B cell (primary cell): ENCODE results near the gene TP53I13. TPM values are rescaled to one million over a fixed set of nuclear protein-coding genes. Genes with fewer than 3 reads are reported as not detected.
A peak's percentile ranks its signal among the peaks of the same experiment; 100 is the strongest.

Experiments used
- ATAC-seq: fragments of 200-7000 bp; cut with Tn5 transposase; one replicate; pipeline ENCODE4 v1.10.0; 2021; ENCODE audit warnings: low read depth, mild to moderate bottlenecking, moderate number of reproducible peaks, moderate library complexity
- CTCF ChIA-PET: fragments of 350-600 bp; sonication (Branson Sonifier 250); formaldehyde crosslinking; loops from one replicate; lab custom pipeline; 2021; ENCODE audit warnings: antibody characterized with exemption, inconsistent platforms; lab: Charles Lee
- POLR2A ChIA-PET: fragments of 350-600 bp; sonication (Branson Sonifier 250); formaldehyde crosslinking; loops from one replicate; lab custom pipeline; 2021; ENCODE audit warnings: antibody characterized with exemption; lab: Charles Lee
- DNase-seq: peaks from one replicate; pipeline ENCODE4 v3.0.0; 2013
- H2AFZ ChIP-seq: 2 replicates; pipeline ENCODE4 v1.6.1; 2012; ENCODE audit warnings: mild to moderate bottlenecking, low read depth, low read length; ENCODE audit not compliant: insufficient read depth, poor library complexity, severe bottlenecking
- H3K27ac ChIP-seq, 2 donors: 1 replicate in 1 of 2; 2 replicates in 1 of 2; pipeline ENCODE4 v1.5.1; 2012 to 2013; ENCODE audit warnings: low read length in 2 of 2, mild to moderate bottlenecking in 2 of 2, moderate library complexity in 1 of 2
- H3K27me3 ChIP-seq, 4 experiments: fragments of 200-600 bp in 1 of 4; sonication (generic) in 1 of 4; replicated peaks in 1 of 4; 1 replicate in 2 of 4; 2 replicates in 2 of 4; pipeline versions ENCODE4 v1.6.1 to v1.7.0; 2013 to 2016; ENCODE audit warnings: low read length in 3 of 4, mild to moderate bottlenecking in 2 of 4, mixed read lengths in 1 of 4, moderate library complexity in 1 of 4; ENCODE audit not compliant: insufficient read depth in 4 of 4, control insufficient read depth in 3 of 4; ENCODE audit errors: control extremely low read depth in 1 of 4
- H3K36me3 ChIP-seq, 2 experiments: replicated peaks in 1 of 2; 1 replicate in 1 of 2; 2 replicates in 1 of 2; pipeline versions ENCODE4 v1.6.1 to v1.7.1; 2013; ENCODE audit warnings: low read length in 1 of 2; ENCODE audit not compliant: insufficient read depth in 2 of 2, control insufficient read depth in 1 of 2; ENCODE audit errors: control extremely low read depth in 1 of 2, extremely low read depth in 1 of 2
- H3K4me1 ChIP-seq, 2 donors: fragments of 200-600 bp in 1 of 2; sonication (generic) in 1 of 2; 1 replicate in 1 of 2; 2 replicates in 1 of 2; pipeline versions ENCODE4 v1.5.1 to v1.6.1; 2013 to 2017; ENCODE audit warnings: low read length in 2 of 2; ENCODE audit not compliant: control insufficient read depth in 2 of 2, insufficient read depth in 2 of 2
- H3K4me2 ChIP-seq: replicated peaks from 2 replicates; pipeline ENCODE3; 2012; ENCODE audit warnings: mild to moderate bottlenecking, low read depth, low read length; ENCODE audit not compliant: poor library complexity, severe bottlenecking
- H3K4me3 ChIP-seq, 5 experiments: fragments of 200-600 bp in 1 of 5; sonication (generic) in 1 of 5; 1 replicate in 3 of 5; 2 replicates in 2 of 5; pipeline versions ENCODE4 v1.5.1 to v1.7.0; 2011 to 2016; ENCODE audit warnings: low read length in 4 of 5, mild to moderate bottlenecking in 4 of 5, low read depth in 2 of 5, control low read depth in 1 of 5, moderate library complexity in 1 of 5; ENCODE audit not compliant: insufficient read depth in 1 of 5; ENCODE audit errors: control extremely low read depth in 1 of 5, extremely low read depth in 1 of 5
- H3K79me2 ChIP-seq: fragments of 200-600 bp; sonication (generic); one replicate; pipeline ENCODE4 v1.6.0; 2016; ENCODE audit warnings: low read length; ENCODE audit not compliant: control insufficient read depth, insufficient read depth
- H3K9ac ChIP-seq: fragments of 200-600 bp; sonication (generic); 2 replicates; pipeline ENCODE4 v1.6.1; 2017; ENCODE audit warnings: mild to moderate bottlenecking, low read length, moderate library complexity
- H3K9me3 ChIP-seq, 3 donors: one replicate each; pipeline versions ENCODE4 v1.6.1 to v1.7.1; 2013; ENCODE audit warnings: low read length in 2 of 3; ENCODE audit not compliant: control insufficient read depth in 2 of 3, insufficient read depth in 1 of 3; ENCODE audit errors: control extremely low read depth in 1 of 3
- H4K20me1 ChIP-seq: 2 replicates; pipeline ENCODE4 v1.6.0; 2012; ENCODE audit warnings: mild to moderate bottlenecking, low read length; ENCODE audit not compliant: insufficient read depth, control insufficient read depth, poor library complexity, severe bottlenecking
- H3K27ac Mint-ChIP-seq: one replicate; pipeline ENCODE4 v1.8.0; 2021; ENCODE audit warnings: mixed read lengths
- H3K27me3 Mint-ChIP-seq: one replicate; pipeline ENCODE4 v1.8.0; 2021; ENCODE audit warnings: mixed read lengths
- H3K4me1 Mint-ChIP-seq: one replicate; pipeline ENCODE4 v1.8.0; 2021; ENCODE audit warnings: mixed read lengths
- H3K4me3 Mint-ChIP-seq: one replicate; pipeline ENCODE4 v1.8.0; 2021; ENCODE audit warnings: mixed read lengths
- H3K9me3 Mint-ChIP-seq: one replicate; pipeline ENCODE4 v1.8.0; 2022; ENCODE audit warnings: mixed read lengths; ENCODE audit not compliant: insufficient read depth
- EZH2 ChIP-seq: IDR thresholded peaks from 2 replicates; pipeline ENCODE4 v1.6.1; 2012; ENCODE audit warnings: borderline replicate concordance, low read depth, mild to moderate bottlenecking, moderate library complexity, low read length; ENCODE audit not compliant: insufficient read depth, poor library complexity, severe bottlenecking
- WGBS: methylation state at CpG from one replicate; pipeline ENCODE4 v1.1.5; 2013; ENCODE audit warnings: missing lambda C conversion rate; ENCODE audit not compliant: insufficient coverage; 5-methylcytosine and 5-hydroxymethylcytosine counted together
- intact Hi-C: fragments of 100-400 bp; cut with micrococcal nuclease; formaldehyde crosslinking; loops from one replicate; pipeline ENCODE4 v1.10.0; 2022
- polyA plus RNA-seq: library from polyadenylated mRNA; depleted of rRNA; stranded (reverse); fragments of >200 nt; gene quantifications from 2 replicates; pipeline ENCODE4 v1.2.3, GENCODE V29; 2012
- total RNA-seq, 2 donors: library from RNA; stranded (reverse); fragments of 120-200 nt in 1 of 2; gene quantifications; 1 replicate in 1 of 2; 2 replicates in 1 of 2; pipeline versions ENCODE4 v1.2.3 to v1.2.4, GENCODE V29; 2013 to 2022
- TF ChIP-seq, protein P1 (sequence below): fragments of 200-600 bp; IDR thresholded peaks from one replicate; pipeline ENCODE4 v1.8.0; 2022; ENCODE audit warnings: antibody characterized with exemption, mild to moderate bottlenecking

Gene TP53I13
- total and polyA plus RNA-seq, 2 donors (not counting 1 experiment from before 2014, with no cell fraction given), result 224 to 287 TPM

DNA sequence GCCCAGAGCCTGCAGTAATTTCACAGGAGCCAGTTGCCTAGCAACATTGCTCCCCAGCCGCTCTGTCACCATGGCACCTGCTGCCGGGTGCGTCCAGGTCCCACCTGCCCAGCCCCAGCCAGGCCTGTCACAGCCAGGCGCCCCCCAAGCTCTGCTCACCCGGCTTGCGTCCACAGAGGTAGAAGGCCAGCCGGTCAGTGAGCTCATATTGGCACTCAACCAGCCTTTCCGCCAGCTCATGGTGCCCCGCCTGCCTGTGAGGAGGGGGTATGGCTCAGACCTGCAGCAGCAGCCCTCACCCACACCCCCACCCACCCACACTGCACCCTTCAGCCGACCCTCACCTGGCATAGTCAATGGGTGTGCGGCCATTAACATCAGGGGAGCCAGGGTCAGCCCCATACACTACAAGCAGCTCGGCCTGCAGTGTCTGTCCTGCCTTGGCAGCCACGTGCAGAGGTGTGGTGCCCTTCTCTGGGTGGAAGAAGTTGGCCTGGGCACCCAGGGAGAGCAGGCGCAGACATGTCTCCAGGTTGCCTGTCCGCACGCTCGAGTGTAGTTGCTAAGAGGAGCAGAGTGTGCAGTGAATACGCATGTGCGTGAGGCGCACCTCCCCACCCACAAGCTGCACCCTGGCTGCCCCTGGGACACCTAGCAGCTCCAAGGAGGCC lies 13.2 kb downstream of the TP53I13 start:
- intact Hi-C loops, result loop anchor here (2.0 kb wide), 1 partner anchor 349 kb away; the partner anchor contains the start of gene SSH2
- ATAC-seq (no peak), DNase-seq (peak; percentile 11)
- H3K27me3 ChIP-seq, result no peaks in the 10 kb centered on the region
- H3K27ac Mint-ChIP-seq, result no peak overlapping the region
- H3K4me1 ChIP-seq, result peaks cover 22 to 24% of the 10 kb centered on the region in 2 donors
- H2AFZ ChIP-seq, result no peak overlapping the region
- H3K9me3 ChIP-seq, result no peaks in the 10 kb centered on the region
- no peak overlapping the region for H3K27ac ChIP-seq
- no peak overlapping the region for H3K4me3 ChIP-seq
- CTCF ChIA-PET, result interaction anchor here (0.5 to 24.3 kb wide), 10 partner anchors 11 to 439 kb away, joined by 3 to 336 read pairs (median 6); partner anchors contain the start of genes ANKRD13B and SSH2
- no peak overlapping the region for H3K9ac ChIP-seq
- no peaks in the 10 kb centered on the region for H3K9me3 Mint-ChIP-seq
- 94% methylated on average over 11 of the region's 20 CpGs for WGBS
- peaks cover 42% of the 10 kb centered on the region for H4K20me1 ChIP-seq
- peaks cover 39% of the 10 kb centered on the region for H3K4me1 Mint-ChIP-seq
- POLR2A ChIA-PET, result interaction anchor here (0.5 to 4.4 kb wide), 3 partner anchors 10 to 350 kb away, joined by 3 to 18 read pairs (median 4); partner anchors contain the start of gene ANKRD13B
- peaks cover 0 to 49% of the 10 kb centered on the region in 2 experiments for H3K36me3 ChIP-seq
- H3K4me3 Mint-ChIP-seq, result no peak overlapping the region
- TF ChIP-seq EZH2, result no peak
- TF ChIP-seq, protein P1, sequence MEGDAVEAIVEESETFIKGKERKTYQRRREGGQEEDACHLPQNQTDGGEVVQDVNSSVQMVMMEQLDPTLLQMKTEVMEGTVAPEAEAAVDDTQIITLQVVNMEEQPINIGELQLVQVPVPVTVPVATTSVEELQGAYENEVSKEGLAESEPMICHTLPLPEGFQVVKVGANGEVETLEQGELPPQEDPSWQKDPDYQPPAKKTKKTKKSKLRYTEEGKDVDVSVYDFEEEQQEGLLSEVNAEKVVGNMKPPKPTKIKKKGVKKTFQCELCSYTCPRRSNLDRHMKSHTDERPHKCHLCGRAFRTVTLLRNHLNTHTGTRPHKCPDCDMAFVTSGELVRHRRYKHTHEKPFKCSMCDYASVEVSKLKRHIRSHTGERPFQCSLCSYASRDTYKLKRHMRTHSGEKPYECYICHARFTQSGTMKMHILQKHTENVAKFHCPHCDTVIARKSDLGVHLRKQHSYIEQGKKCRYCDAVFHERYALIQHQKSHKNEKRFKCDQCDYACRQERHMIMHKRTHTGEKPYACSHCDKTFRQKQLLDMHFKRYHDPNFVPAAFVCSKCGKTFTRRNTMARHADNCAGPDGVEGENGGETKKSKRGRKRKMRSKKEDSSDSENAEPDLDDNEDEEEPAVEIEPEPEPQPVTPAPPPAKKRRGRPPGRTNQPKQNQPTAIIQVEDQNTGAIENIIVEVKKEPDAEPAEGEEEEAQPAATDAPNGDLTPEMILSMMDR, result no peak
- H3K27me3 Mint-ChIP-seq, result no peaks in the 10 kb centered on the region
- H3K4me2 ChIP-seq, result no peak overlapping the region
- H3K79me2 ChIP-seq, result peaks cover 59% of the 10 kb centered on the region

DNA sequence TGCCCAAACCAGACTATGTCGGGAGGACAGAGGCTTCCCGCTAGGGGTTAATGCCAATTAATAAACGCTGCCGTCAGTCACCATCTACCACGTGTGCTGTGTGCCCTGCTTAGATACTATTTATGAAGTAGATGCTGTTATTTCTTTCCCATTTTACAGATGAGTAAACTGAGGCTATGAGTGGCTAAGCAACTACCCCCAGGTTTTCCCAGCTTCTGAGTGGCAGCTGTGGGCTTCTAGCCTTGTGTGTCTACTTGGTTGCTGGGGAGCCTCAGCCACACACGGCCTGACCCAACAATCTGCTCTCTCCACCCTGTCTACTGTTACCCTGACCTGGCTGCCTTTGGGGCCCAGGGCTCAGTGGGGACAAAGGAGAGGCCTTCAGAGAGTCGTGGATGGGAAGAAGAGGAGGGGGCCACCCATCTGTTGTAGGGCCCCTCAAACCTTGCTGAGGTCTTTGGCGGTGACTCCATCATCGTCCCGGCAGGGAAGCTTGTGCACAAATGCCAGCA lies 13.8 kb downstream of the TP53I13 start:
- Histone ChIP-seq H3K4me1 (peaks cover 23 to 30% of the 10 kb centered on the region in 2 donors), H3K79me2 (peaks cover 65% of the 10 kb centered on the region), H4K20me1 (peaks cover 43% of the 10 kb centered on the region), H3K4me2 (no peak overlapping the region), H3K27me3 (no peaks in the 10 kb centered on the region), H2AFZ (no peak overlapping the region), H3K9ac (no peak overlapping the region), H3K9me3 (no peaks in the 10 kb centered on the region), H3K27ac (no peak overlapping the region), H3K4me3 (no peak overlapping the region), H3K36me3 (peaks cover 0 to 43% of the 10 kb centered on the region in 2 experiments)
- Mint-ChIP-seq H3K27me3 (no peaks in the 10 kb centered on the region), H3K27ac (peak overlapping the region; percentile 10), H3K9me3 (no peaks in the 10 kb centered on the region), H3K4me1 (peaks cover 41% of the 10 kb centered on the region), H3K4me3 (no peak overlapping the region)
- ATAC-seq (no peak), DNase-seq (peak; percentile 5)
- CTCF ChIA-PET, result interaction anchor here (8.4 to 24.3 kb wide), 2 partner anchors 10 to 30 kb away, joined by 126 to 336 read pairs; partner anchors contain the start of gene ANKRD13B
- no peak for TF ChIP-seq EZH2
- TF ChIP-seq, protein P1, result no peak
- POLR2A ChIA-PET, result interaction anchor here (4.4 kb wide), 1 partner anchor 10 kb away, joined by 18 read pairs; the partner anchor contains the start of gene ANKRD13B
- intact Hi-C loops, result no loop called here
- 96% methylated on average over 4 of the region's 10 CpGs for WGBS
